Measurements from ENCODE around the gene SS18L1. TPM values are rescaled to one million over a fixed set of nuclear protein-coding genes. Genes with fewer than 3 reads are reported as not detected.

The SS18L1 gene
- total RNA-seq, 1 donor from 2014 or later: 8.7 TPM

- Histone ChIP-seq H3K27me3 (ENCODE audit: control insufficient read depth, insufficient read depth, low read length) (no peaks in the 10 kb centered on the region), H3K36me3 (ENCODE audit: control insufficient read depth, insufficient read depth, low read length) (peaks cover 45% of the 10 kb centered on the region), H3K4me3 (ENCODE audit: low read depth, low read length) (no peak overlapping the region)
- TF ChIP-seq, protein P1, sequence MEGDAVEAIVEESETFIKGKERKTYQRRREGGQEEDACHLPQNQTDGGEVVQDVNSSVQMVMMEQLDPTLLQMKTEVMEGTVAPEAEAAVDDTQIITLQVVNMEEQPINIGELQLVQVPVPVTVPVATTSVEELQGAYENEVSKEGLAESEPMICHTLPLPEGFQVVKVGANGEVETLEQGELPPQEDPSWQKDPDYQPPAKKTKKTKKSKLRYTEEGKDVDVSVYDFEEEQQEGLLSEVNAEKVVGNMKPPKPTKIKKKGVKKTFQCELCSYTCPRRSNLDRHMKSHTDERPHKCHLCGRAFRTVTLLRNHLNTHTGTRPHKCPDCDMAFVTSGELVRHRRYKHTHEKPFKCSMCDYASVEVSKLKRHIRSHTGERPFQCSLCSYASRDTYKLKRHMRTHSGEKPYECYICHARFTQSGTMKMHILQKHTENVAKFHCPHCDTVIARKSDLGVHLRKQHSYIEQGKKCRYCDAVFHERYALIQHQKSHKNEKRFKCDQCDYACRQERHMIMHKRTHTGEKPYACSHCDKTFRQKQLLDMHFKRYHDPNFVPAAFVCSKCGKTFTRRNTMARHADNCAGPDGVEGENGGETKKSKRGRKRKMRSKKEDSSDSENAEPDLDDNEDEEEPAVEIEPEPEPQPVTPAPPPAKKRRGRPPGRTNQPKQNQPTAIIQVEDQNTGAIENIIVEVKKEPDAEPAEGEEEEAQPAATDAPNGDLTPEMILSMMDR (IDR thresholded peaks at IDR 0.05; ENCODE audit: insufficient read depth, low read length, severe bottlenecking): no peak
- DNase-seq (ENCODE audit: low read depth) (no peak), FAIRE-seq (no peak)
These were observed 4.7 kb upstream of the SS18L1 start for GRCh38 chr20:62138912-62139311.

DNA sequence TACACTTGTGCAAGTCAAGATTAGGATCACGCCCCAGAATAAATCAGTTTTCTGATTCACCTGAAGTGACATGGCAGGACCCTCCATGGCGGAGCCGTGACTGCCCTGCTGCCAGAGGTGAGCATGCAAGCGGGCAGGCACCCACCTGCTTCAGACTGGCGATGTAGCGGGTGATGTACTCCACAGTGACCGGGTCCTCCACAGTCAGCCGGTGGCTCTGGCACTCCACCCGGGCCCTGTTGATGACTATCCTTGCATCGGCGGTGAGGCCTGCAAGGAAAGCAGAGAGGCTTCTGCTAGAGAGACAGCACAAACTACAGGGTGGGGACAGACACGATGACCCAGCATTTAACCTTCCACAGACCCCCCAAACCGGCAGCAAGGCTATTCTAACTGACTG is 3.9 kb upstream of the SS18L1 start:
- H3K27me3 ChIP-seq (ENCODE audit: control insufficient read depth, insufficient read depth, low read length): no peaks in the 10 kb centered on the region
- FAIRE-seq (no peak), DNase-seq (ENCODE audit: low read depth) (no peak)
- peaks cover 44% of the 10 kb centered on the region for H3K36me3 ChIP-seq (ENCODE audit: control insufficient read depth, insufficient read depth, low read length)
- TF ChIP-seq, protein P1 (IDR thresholded peaks at IDR 0.05; ENCODE audit: insufficient read depth, low read length, severe bottlenecking): no peak
- no peak overlapping the region for H3K4me3 ChIP-seq (ENCODE audit: low read depth, low read length)

- TF ChIP-seq, protein P1 (IDR thresholded peaks at IDR 0.05; ENCODE audit: insufficient read depth, low read length, severe bottlenecking): no peak
- no peak for FAIRE-seq
- no peak overlapping the region for H3K4me3 ChIP-seq (ENCODE audit: low read depth, low read length)
- no peaks in the 10 kb centered on the region for H3K27me3 ChIP-seq (ENCODE audit: control insufficient read depth, insufficient read depth, low read length)
- H3K36me3 ChIP-seq (ENCODE audit: control insufficient read depth, insufficient read depth, low read length): peaks cover 40% of the 10 kb centered on the region
- no peak for DNase-seq (ENCODE audit: low read depth)
These were observed 2.5 kb upstream of the SS18L1 start for GRCh38 chr20:62141043-62141396.

DNA sequence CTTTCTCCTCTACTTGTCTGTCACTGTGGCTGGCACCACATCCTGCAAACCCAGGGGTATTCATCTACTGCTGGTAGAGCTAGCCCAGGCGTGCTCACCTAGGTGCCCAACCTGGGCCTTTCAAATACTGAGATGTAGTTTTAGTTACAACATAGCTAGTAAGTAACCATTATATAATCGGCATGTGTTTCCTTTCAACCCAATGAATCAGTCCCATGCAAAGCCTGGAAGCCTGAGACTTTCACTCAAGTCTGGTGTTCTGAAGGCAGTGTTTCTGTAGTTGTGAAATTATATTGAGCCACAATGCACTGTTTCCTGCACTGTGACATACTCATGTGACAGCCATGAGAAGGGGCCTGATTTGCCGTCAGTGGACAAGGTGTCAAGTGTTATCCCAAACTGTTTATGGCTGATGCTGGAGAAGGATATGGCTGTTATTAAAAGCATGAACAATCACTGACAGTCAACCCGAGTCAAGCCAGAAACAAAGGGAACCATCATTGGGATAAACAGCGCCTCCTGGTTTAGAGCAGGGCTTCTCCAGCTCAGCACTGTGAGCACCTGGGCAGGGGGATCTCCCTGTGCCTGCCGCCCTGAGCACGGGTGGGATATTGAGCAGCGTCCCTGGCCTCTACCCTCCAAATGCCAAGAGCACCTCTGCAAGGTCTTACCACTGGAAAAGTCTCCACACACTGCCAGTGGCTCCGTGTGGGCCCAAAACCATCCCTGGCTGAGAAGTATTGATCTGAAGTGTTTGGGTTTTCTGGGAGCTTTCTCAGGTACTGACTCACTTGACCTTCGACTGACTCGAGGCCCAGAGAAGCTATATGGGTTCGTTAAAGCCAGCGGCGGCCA is 1.9 kb upstream of the SS18L1 start:
- no peak for FAIRE-seq
- H3K4me3 ChIP-seq (ENCODE audit: low read depth, low read length): peak overlapping the region; percentile 65
- no peaks in the 10 kb centered on the region for H3K27me3 ChIP-seq (ENCODE audit: control insufficient read depth, insufficient read depth, low read length)
- DNase-seq (ENCODE audit: low read depth): peak; percentile 50
- peaks cover 36% of the 10 kb centered on the region for H3K36me3 ChIP-seq (ENCODE audit: control insufficient read depth, insufficient read depth, low read length)
- TF ChIP-seq, protein P1 (IDR thresholded peaks at IDR 0.05; ENCODE audit: insufficient read depth, low read length, severe bottlenecking): peak; percentile 69

- DNase-seq (ENCODE audit: low read depth): no peak
- peaks cover 30% of the 10 kb centered on the region for H3K36me3 ChIP-seq (ENCODE audit: control insufficient read depth, insufficient read depth, low read length)
- TF ChIP-seq, protein P1 (IDR thresholded peaks at IDR 0.05; ENCODE audit: insufficient read depth, low read length, severe bottlenecking): no peak
- peak overlapping the region; percentile 65 for H3K4me3 ChIP-seq (ENCODE audit: low read depth, low read length)
- H3K27me3 ChIP-seq (ENCODE audit: control insufficient read depth, insufficient read depth, low read length): no peaks in the 10 kb centered on the region
- no peak for FAIRE-seq
These were observed 1.1 kb upstream of the SS18L1 start for GRCh38 chr20:62142252-62143080.

All from bronchial epithelial cell (primary cell).